ENCODE results near the gene FAM107A.

Gene FAM107A

DNA sequence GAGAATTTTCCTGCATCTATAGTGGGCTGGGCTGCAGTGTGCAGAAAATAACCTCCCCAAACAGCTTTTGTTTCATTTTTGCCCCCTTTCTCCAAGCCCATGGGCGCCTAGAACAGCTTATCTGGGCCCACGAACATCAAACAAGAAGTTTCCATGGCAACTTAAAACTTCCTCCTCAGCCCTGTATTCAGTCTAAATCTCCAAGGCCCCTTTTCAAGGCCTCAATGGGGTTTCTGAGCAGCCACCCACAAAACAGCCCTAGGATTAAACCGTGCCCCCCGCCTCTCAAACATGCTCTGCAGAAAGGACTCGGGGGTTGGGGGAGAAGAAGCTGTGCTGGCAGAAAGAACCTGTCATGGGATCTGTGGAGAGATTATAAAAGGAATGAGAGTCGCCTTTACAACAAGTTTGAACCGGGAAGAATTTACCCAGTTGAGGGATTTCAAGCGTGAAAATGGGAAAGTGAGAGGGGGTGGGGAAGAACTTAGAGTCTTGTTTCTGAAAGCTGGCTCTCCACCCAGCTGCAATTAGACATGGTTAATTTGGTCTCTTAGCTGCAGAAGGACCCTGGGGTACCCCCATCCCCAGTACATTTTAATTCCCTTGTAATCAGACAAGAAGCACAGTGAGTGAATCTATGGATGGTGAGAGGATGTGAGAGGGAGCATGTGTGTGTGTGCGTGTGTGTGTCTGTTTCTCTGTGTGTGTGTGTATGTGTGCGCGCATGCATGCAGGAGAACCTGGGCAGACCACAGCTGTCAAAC is 4.3 kb upstream of the FAM107A start:
- Histone ChIP-seq H3K9ac (ENCODE audit: low read depth, low read length, poor library complexity, severe bottlenecking) (no peak overlapping the region), H3F3A (ENCODE audit: low read depth) (no peaks in the 10 kb centered on the region), H3K4me3 (ENCODE audit: low read length, poor library complexity, severe bottlenecking) (no peak overlapping the region), H4K20me1 (ENCODE audit: insufficient read depth, low read length, poor library complexity, severe bottlenecking) (no peaks in the 10 kb centered on the region), H3K4me2 (ENCODE audit: low read depth, low read length, poor library complexity, severe bottlenecking) (no peak overlapping the region), H2AFZ (ENCODE audit: low read length) (no peak overlapping the region), H3K36me3 (ENCODE audit: insufficient read depth, low read length) (no peaks in the 10 kb centered on the region), H3K27me3 (ENCODE audit: insufficient read depth, low read length, poor library complexity, severe bottlenecking) (no peaks in the 10 kb centered on the region), H3K9me3 (ENCODE audit: insufficient read depth, low read depth, low read length) (no peaks in the 10 kb centered on the region), H3K4me1 (ENCODE audit: insufficient read depth, low read length, poor library complexity, severe bottlenecking) (peaks cover 6% of the 10 kb centered on the region), H3K79me2 (ENCODE audit: insufficient read depth, low read length) (no peaks in the 10 kb centered on the region), H3K9me2 (replicated peaks; ENCODE audit: low read depth, low read length) (no peaks in the 10 kb centered on the region)
- TF ChIP-seq, protein P1, sequence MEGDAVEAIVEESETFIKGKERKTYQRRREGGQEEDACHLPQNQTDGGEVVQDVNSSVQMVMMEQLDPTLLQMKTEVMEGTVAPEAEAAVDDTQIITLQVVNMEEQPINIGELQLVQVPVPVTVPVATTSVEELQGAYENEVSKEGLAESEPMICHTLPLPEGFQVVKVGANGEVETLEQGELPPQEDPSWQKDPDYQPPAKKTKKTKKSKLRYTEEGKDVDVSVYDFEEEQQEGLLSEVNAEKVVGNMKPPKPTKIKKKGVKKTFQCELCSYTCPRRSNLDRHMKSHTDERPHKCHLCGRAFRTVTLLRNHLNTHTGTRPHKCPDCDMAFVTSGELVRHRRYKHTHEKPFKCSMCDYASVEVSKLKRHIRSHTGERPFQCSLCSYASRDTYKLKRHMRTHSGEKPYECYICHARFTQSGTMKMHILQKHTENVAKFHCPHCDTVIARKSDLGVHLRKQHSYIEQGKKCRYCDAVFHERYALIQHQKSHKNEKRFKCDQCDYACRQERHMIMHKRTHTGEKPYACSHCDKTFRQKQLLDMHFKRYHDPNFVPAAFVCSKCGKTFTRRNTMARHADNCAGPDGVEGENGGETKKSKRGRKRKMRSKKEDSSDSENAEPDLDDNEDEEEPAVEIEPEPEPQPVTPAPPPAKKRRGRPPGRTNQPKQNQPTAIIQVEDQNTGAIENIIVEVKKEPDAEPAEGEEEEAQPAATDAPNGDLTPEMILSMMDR (conservative IDR thresholded peaks at IDR 0.05; ENCODE audit: low read length): no peak
- no peak for TF ChIP-seq EZH2phosphoT487 (IDR thresholded peaks at IDR 0.05; ENCODE audit: borderline replicate concordance)

- Histone ChIP-seq H3K4me1 (ENCODE audit: insufficient read depth, low read length, poor library complexity, severe bottlenecking) (peaks cover 4% of the 10 kb centered on the region), H2AFZ (ENCODE audit: low read length) (no peak overlapping the region), H3K9me3 (ENCODE audit: insufficient read depth, low read depth, low read length) (no peaks in the 10 kb centered on the region), H3K27me3 (ENCODE audit: insufficient read depth, low read length, poor library complexity, severe bottlenecking) (no peaks in the 10 kb centered on the region), H4K20me1 (ENCODE audit: insufficient read depth, low read length, poor library complexity, severe bottlenecking) (no peaks in the 10 kb centered on the region), H3F3A (ENCODE audit: low read depth) (no peaks in the 10 kb centered on the region), H3K79me2 (ENCODE audit: insufficient read depth, low read length) (no peaks in the 10 kb centered on the region), H3K9ac (ENCODE audit: low read depth, low read length, poor library complexity, severe bottlenecking) (no peak overlapping the region), H3K9me2 (replicated peaks; ENCODE audit: low read depth, low read length) (no peaks in the 10 kb centered on the region), H3K4me2 (ENCODE audit: low read depth, low read length, poor library complexity, severe bottlenecking) (no peak overlapping the region), H3K36me3 (ENCODE audit: insufficient read depth, low read length) (no peaks in the 10 kb centered on the region), H3K4me3 (ENCODE audit: low read length, poor library complexity, severe bottlenecking) (no peak overlapping the region)
- no peak for TF ChIP-seq EZH2phosphoT487 (IDR thresholded peaks at IDR 0.05; ENCODE audit: borderline replicate concordance)
- TF ChIP-seq, protein P1 (conservative IDR thresholded peaks at IDR 0.05; ENCODE audit: low read length): no peak
These were observed 3.7 kb upstream of the FAM107A start for GRCh38 chr3:58580826-58581327.

DNA sequence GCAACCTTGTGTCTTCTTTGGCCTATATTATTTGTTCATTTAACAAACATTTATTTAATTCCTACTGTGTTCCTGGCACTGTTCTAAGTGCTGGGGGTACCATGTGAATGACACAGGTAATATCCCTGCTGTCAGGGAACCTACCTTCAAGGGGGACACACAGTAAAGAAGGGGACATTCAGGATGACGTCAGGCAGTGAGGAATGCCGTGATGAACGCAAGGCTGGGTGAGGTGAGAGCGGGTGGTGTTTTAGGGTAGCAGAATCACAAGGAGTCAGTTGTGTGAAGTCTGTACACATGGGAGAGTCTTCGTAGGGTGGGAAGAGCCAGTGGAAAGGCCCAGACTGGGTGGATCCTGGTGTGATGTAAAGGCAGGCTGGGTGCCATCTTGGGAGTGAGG is 1.7 kb upstream of the FAM107A start:
- no peak for TF ChIP-seq EZH2phosphoT487 (IDR thresholded peaks at IDR 0.05; ENCODE audit: borderline replicate concordance)
- TF ChIP-seq, protein P1 (conservative IDR thresholded peaks at IDR 0.05; ENCODE audit: low read length): no peak
- no peaks in the 10 kb centered on the region for H4K20me1 ChIP-seq (ENCODE audit: insufficient read depth, low read length, poor library complexity, severe bottlenecking)
- H3F3A ChIP-seq (ENCODE audit: low read depth): no peaks in the 10 kb centered on the region
- no peaks in the 10 kb centered on the region for H3K9me2 ChIP-seq (replicated peaks; ENCODE audit: low read depth, low read length)
- no peaks in the 10 kb centered on the region for H3K4me1 ChIP-seq (ENCODE audit: insufficient read depth, low read length, poor library complexity, severe bottlenecking)
- H3K79me2 ChIP-seq (ENCODE audit: insufficient read depth, low read length): no peaks in the 10 kb centered on the region
- no peaks in the 10 kb centered on the region for H3K36me3 ChIP-seq (ENCODE audit: insufficient read depth, low read length)
- H2AFZ ChIP-seq (ENCODE audit: low read length): no peak overlapping the region
- no peak overlapping the region for H3K4me3 ChIP-seq (ENCODE audit: low read length, poor library complexity, severe bottlenecking)
- H3K27me3 ChIP-seq (ENCODE audit: insufficient read depth, low read length, poor library complexity, severe bottlenecking): no peaks in the 10 kb centered on the region
- H3K9ac ChIP-seq (ENCODE audit: low read depth, low read length, poor library complexity, severe bottlenecking): no peak overlapping the region
- no peak overlapping the region for H3K4me2 ChIP-seq (ENCODE audit: low read depth, low read length, poor library complexity, severe bottlenecking)
- no peaks in the 10 kb centered on the region for H3K9me3 ChIP-seq (ENCODE audit: insufficient read depth, low read depth, low read length)

Data from Loucy (cell line).